ENCODE measurements around the gene PKM.

The PKM gene

GRCh38 chr15:72203507-72203837 is 27.5 kb downstream of the PKM start:
- H3K27ac Mint-ChIP-seq (ENCODE audit: low read depth): peak overlapping the region; percentile 3
- H3K27me3 Mint-ChIP-seq: peaks cover under 1% of the 10 kb centered on the region
- no peaks in the 10 kb centered on the region for H3K4me1 Mint-ChIP-seq
- DNase-seq (ENCODE audit: low spot score in 2 of 2) (no peak), ATAC-seq (replicated peaks; ENCODE audit: extremely low read depth, poor library complexity, severe bottlenecking) (no peak)
- H3K4me3 Mint-ChIP-seq: no peak overlapping the region
- no peaks in the 10 kb centered on the region for H3K9me3 Mint-ChIP-seq
- H3K36me3 Mint-ChIP-seq (ENCODE audit: insufficient read depth): peaks cover 56% of the 10 kb centered on the region

- DNase-seq (ENCODE audit: low spot score in 2 of 2) (no peak), ATAC-seq (replicated peaks; ENCODE audit: extremely low read depth, poor library complexity, severe bottlenecking) (no peak)
- H3K4me1 Mint-ChIP-seq: peaks cover 2% of the 10 kb centered on the region
- H3K36me3 Mint-ChIP-seq (ENCODE audit: insufficient read depth): peaks cover 51% of the 10 kb centered on the region
- peaks cover 5% of the 10 kb centered on the region for H3K27me3 Mint-ChIP-seq
- no peak overlapping the region for H3K4me3 Mint-ChIP-seq
- H3K9me3 Mint-ChIP-seq: no peaks in the 10 kb centered on the region
- peak overlapping the region; percentile 3 for H3K27ac Mint-ChIP-seq (ENCODE audit: low read depth)
Measured at GRCh38 chr15:72202801-72203506, 28.0 kb downstream of the PKM start.

- no peak overlapping the region for H3K4me3 Mint-ChIP-seq
- ATAC-seq (replicated peaks; ENCODE audit: extremely low read depth, poor library complexity, severe bottlenecking) (no peak), DNase-seq (ENCODE audit: low spot score in 2 of 2) (no peak)
- peaks cover 47% of the 10 kb centered on the region for H3K36me3 Mint-ChIP-seq (ENCODE audit: insufficient read depth)
- no peaks in the 10 kb centered on the region for H3K9me3 Mint-ChIP-seq
- H3K27ac Mint-ChIP-seq (ENCODE audit: low read depth): no peak overlapping the region
- H3K4me1 Mint-ChIP-seq: peaks cover 4% of the 10 kb centered on the region
- H3K27me3 Mint-ChIP-seq: peaks cover 10% of the 10 kb centered on the region
Measured at GRCh38 chr15:72202302-72202701, 28.7 kb downstream of the PKM start.

GRCh38 chr15:72201391-72201921 is 29.5 kb downstream of the PKM start:
- peaks cover 15% of the 10 kb centered on the region for H3K27me3 Mint-ChIP-seq
- no peak for DNase-seq (ENCODE audit: low spot score in 2 of 2)
- no peak for ATAC-seq (replicated peaks; ENCODE audit: extremely low read depth, poor library complexity, severe bottlenecking)

GRCh38 chr15:72200395-72201237 is 30.4 kb downstream of the PKM start:
- Mint-ChIP-seq H3K4me1 (peaks cover 4% of the 10 kb centered on the region), H3K9me3 (no peaks in the 10 kb centered on the region), H3K27ac (ENCODE audit: low read depth) (peak overlapping the region; percentile 41), H3K36me3 (ENCODE audit: insufficient read depth) (peaks cover 41% of the 10 kb centered on the region), H3K27me3 (peaks cover 21% of the 10 kb centered on the region), H3K4me3 (no peak overlapping the region)
- ATAC-seq (replicated peaks; ENCODE audit: extremely low read depth, poor library complexity, severe bottlenecking): no peak
- no peak for DNase-seq (ENCODE audit: low spot score in 2 of 2)

More at GRCh38 chr15:72201391-72201921, 29.5 kb downstream of the PKM start:
- H3K4me3 Mint-ChIP-seq: no peak overlapping the region
- peaks cover 41% of the 10 kb centered on the region for H3K36me3 Mint-ChIP-seq (ENCODE audit: insufficient read depth)
- no peak overlapping the region for H3K27ac Mint-ChIP-seq (ENCODE audit: low read depth)
- no peaks in the 10 kb centered on the region for H3K9me3 Mint-ChIP-seq
- H3K4me1 Mint-ChIP-seq: peaks cover 4% of the 10 kb centered on the region

- peak; percentile 64 to 68 for DNase-seq (ENCODE audit: low spot score in 2 of 2)
- Mint-ChIP-seq H3K9me3 (no peaks in the 10 kb centered on the region), H3K4me1 (peaks cover 4% of the 10 kb centered on the region), H3K36me3 (ENCODE audit: insufficient read depth) (peaks cover 32% of the 10 kb centered on the region), H3K27me3 (peaks cover 21% of the 10 kb centered on the region), H3K27ac (ENCODE audit: low read depth) (no peak overlapping the region), H3K4me3 (no peak overlapping the region)
- ATAC-seq (replicated peaks; ENCODE audit: extremely low read depth, poor library complexity, severe bottlenecking): peak; percentile 65
Measured at GRCh38 chr15:72199721-72200212, 31.2 kb downstream of the PKM start.

GRCh38 chr15:72199205-72199515 is 31.8 kb downstream of the PKM start:
- no peak overlapping the region for H3K27ac Mint-ChIP-seq (ENCODE audit: low read depth)
- ATAC-seq (replicated peaks; ENCODE audit: extremely low read depth, poor library complexity, severe bottlenecking): no peak
- no peak for DNase-seq (ENCODE audit: low spot score in 2 of 2)

GRCh38 chr15:72198356-72199204 is 32.4 kb downstream of the PKM start:
- DNase-seq (ENCODE audit: low spot score in 2 of 2): no peak
- H3K9me3 Mint-ChIP-seq: no peaks in the 10 kb centered on the region
- no peak for ATAC-seq (replicated peaks; ENCODE audit: extremely low read depth, poor library complexity, severe bottlenecking)
- peaks cover 21% of the 10 kb centered on the region for H3K27me3 Mint-ChIP-seq
- H3K4me1 Mint-ChIP-seq: peaks cover 4% of the 10 kb centered on the region
- peak overlapping the region; percentile 62 for H3K4me3 Mint-ChIP-seq
- H3K27ac Mint-ChIP-seq (ENCODE audit: low read depth): no peak overlapping the region
- H3K36me3 Mint-ChIP-seq (ENCODE audit: insufficient read depth): peaks cover 27% of the 10 kb centered on the region

More at GRCh38 chr15:72199205-72199515, 31.8 kb downstream of the PKM start:
- Mint-ChIP-seq H3K9me3 (no peaks in the 10 kb centered on the region), H3K4me1 (peaks cover 4% of the 10 kb centered on the region), H3K4me3 (no peak overlapping the region), H3K36me3 (ENCODE audit: insufficient read depth) (peaks cover 27% of the 10 kb centered on the region), H3K27me3 (peaks cover 21% of the 10 kb centered on the region)

- H3K4me1 Mint-ChIP-seq: peaks cover 4% of the 10 kb centered on the region
- H3K9me3 Mint-ChIP-seq: no peaks in the 10 kb centered on the region
- no peak for DNase-seq (ENCODE audit: low spot score in 2 of 2)
- H3K4me3 Mint-ChIP-seq: peak within 1 kb of the TSS; percentile 62
- H3K27ac Mint-ChIP-seq (ENCODE audit: low read depth): no peak within 1 kb of the TSS
- peaks cover 23% of the 10 kb centered on the region for H3K36me3 Mint-ChIP-seq (ENCODE audit: insufficient read depth)
- ATAC-seq (replicated peaks; ENCODE audit: extremely low read depth, poor library complexity, severe bottlenecking): peak; percentile 22
- H3K27me3 Mint-ChIP-seq: peaks cover 21% of the 10 kb centered on the region
Measured at GRCh38 chr15:72197460-72198355, 33.3 kb downstream of the PKM start, which contains the start of gene GRAMD2A. Gene GRAMD2A (minus strand): TSS chr15:72197787.

GRCh38 chr15:72197041-72197459 is 33.9 kb downstream of the PKM start:
- Mint-ChIP-seq H3K36me3 (ENCODE audit: insufficient read depth) (peaks cover 20% of the 10 kb centered on the region), H3K27ac (ENCODE audit: low read depth) (no peak overlapping the region)
- no peak for DNase-seq (ENCODE audit: low spot score in 2 of 2)

GRCh38 chr15:72196409-72197040 is 34.5 kb downstream of the PKM start:
- Mint-ChIP-seq H3K9me3 (no peaks in the 10 kb centered on the region), H3K27ac (ENCODE audit: low read depth) (no peak overlapping the region), H3K4me3 (no peak overlapping the region), H3K4me1 (peaks cover 4% of the 10 kb centered on the region), H3K27me3 (peaks cover 21% of the 10 kb centered on the region), H3K36me3 (ENCODE audit: insufficient read depth) (peaks cover 15% of the 10 kb centered on the region)
- DNase-seq (ENCODE audit: low spot score in 2 of 2) (no peak), ATAC-seq (replicated peaks; ENCODE audit: extremely low read depth, poor library complexity, severe bottlenecking) (no peak)

More at GRCh38 chr15:72197041-72197459, 33.9 kb downstream of the PKM start:
- H3K4me3 Mint-ChIP-seq: no peak overlapping the region
- peaks cover 21% of the 10 kb centered on the region for H3K27me3 Mint-ChIP-seq
- no peak for ATAC-seq (replicated peaks; ENCODE audit: extremely low read depth, poor library complexity, severe bottlenecking)
- H3K9me3 Mint-ChIP-seq: no peaks in the 10 kb centered on the region
- peaks cover 4% of the 10 kb centered on the region for H3K4me1 Mint-ChIP-seq

All from central memory CD8-positive, alpha-beta T cell (primary cell).